DMS114 treated with DMSO at 0.1 percent for 48 hours (cell line): ENCODE results near the gene ZMYND10.

Experiments used
- DNase-seq: peaks from one replicate; lab custom pipeline; 2025; ENCODE audit not compliant: unreplicated experiment; lab: John Stamatoyannopoulos, UW

The ZMYND10 gene

DNA sequence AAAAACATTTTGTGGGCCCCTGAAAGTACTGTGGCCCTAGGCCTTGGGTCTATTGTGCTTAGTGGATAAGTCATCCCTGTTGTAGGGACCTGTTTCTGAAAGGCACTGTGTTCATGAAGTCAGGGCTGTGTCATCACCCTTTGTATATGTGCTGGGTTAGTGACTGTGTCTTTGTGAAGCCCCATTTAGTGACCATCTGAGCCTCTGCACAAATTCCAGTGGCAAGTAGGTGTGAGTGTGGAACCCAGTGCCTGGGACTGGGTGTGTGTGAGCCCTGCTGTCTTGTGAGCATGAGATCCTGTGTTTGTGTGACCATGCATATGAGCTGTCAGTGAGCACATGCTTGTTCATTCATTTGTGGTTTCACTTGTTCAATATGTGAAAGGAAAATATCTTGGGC lies 40.9 kb downstream of the ZMYND10 start:
- DNase-seq, result no peak

GRCh38 chr3:50303013-50303815 lies 42.3 kb downstream of the ZMYND10 start, which contains the start of gene HYAL1:
Gene HYAL1, minus strand, starts transcription at chr3:50303574. Its CDS starts 618 bp downstream, at chr3:50302956.
- no peak for DNase-seq

- DNase-seq, result no peak
These were observed 43.2 kb downstream of the ZMYND10 start for GRCh38 chr3:50302095-50303012.

DNA sequence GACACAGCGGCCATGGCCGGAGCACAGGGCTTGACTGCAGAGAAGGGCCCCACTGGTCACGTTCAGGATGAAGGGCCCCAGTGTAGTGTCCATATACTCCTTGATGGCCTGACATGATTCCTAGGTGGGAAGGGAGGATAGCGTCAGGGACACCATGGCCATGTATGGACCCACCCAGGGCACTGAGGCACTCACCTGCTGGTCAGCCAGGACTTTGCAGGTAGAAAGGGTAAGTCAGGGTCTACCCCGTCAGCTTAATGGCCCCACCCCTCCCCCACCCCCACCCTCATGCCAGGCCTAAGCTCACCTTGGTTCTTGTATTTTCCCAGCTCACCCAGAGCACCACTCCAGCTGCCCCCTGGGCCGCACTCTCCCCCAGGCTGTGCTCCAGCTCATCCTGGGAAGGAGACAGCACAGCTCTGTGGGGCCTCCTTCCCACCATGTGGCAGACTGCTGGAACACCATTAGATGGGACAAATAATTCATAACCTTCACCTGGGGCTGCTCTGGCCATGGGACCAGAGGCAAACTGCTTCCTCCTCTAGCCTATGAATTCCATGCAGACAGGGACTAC lies 44.8 kb downstream of the ZMYND10 start:
- no peak for DNase-seq

GRCh38 chr3:50299929-50300680 lies 45.4 kb downstream of the ZMYND10 start:
- DNase-seq, result no peak

DNA sequence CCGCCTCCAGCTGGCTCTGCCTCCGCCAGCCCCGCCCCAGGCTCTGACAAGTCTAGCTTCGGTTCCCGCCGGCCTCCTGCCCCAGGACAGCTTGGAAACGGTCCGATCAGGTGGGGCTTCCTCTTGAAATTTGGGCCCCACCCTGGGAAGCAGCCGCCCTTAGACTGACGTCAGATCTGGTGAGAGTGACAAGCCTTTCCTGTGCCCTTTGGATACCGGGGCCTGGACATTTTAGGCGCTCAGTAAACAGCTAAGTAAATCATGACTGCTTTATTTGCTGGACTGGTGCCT lies 45.9 kb downstream of the ZMYND10 start:
- DNase-seq, result no peak

DNA sequence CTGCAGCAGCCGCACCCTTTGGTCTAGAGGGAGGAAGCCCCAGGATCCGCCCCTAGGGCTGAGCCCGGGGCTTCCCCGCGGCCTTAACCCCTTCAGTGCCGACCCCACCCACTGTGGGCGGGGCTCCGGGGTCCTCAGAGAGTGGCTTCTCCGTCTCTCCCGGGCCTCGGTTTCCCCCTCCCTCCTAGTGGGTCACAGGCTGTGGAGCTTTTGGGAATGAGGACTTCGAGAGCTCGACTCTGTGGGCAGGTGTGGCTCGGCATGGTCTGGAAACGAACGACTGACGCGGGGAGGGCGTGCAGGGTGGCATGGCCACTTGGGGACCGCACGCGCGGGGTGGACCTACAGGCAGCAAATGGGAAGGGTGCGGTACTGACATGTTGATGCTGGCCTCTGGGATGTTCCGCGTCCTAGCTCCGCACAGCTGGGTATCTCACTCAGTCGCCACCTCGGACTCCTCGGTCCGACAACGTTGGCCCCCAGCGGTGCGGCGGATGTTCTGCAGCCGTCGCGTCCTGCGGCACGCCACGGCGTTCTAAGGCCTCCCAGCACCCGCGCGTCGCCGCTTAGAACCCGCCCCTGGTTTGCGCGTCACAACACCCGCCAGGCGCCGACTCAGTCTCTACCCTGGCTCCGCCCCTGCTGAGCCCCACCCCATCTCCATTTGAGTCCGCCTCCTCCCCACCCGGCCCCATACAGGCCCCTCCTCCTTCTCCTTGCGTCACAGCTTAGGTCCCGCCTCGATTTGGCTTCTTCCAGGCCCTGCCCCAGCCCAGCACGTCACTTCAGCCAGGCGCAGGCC lies 46.5 kb downstream of the ZMYND10 start, which contains the start of the genes HYAL3 and NAA80:
Gene HYAL3, minus strand, starts transcription at position 570 of the 802 bp plus-strand sequence. CDS start 3,803 bp downstream, outside the sequence.
Gene NAA80, minus strand, starts transcription at position 570 of the 802 bp plus-strand sequence. CDS start 1,942 bp downstream, outside the sequence.
- peak; percentile 93 for DNase-seq

GRCh38 chr3:50297896-50298725 lies 47.4 kb downstream of the ZMYND10 start:
- no peak for DNase-seq

- no peak for DNase-seq
These were observed 48.2 kb downstream of the ZMYND10 start for GRCh38 chr3:50297384-50297775.

GRCh38 chr3:50296721-50297383 lies 48.7 kb downstream of the ZMYND10 start:
- DNase-seq, result no peak

GRCh38 chr3:50295553-50296431 lies 49.7 kb downstream of the ZMYND10 start:
- no peak for DNase-seq

GRCh38 chr3:50294492-50295403 lies 50.8 kb downstream of the ZMYND10 start:
- no peak for DNase-seq

GRCh38 chr3:50294089-50294488 lies 51.4 kb downstream of the ZMYND10 start:
- DNase-seq, result no peak

DNA sequence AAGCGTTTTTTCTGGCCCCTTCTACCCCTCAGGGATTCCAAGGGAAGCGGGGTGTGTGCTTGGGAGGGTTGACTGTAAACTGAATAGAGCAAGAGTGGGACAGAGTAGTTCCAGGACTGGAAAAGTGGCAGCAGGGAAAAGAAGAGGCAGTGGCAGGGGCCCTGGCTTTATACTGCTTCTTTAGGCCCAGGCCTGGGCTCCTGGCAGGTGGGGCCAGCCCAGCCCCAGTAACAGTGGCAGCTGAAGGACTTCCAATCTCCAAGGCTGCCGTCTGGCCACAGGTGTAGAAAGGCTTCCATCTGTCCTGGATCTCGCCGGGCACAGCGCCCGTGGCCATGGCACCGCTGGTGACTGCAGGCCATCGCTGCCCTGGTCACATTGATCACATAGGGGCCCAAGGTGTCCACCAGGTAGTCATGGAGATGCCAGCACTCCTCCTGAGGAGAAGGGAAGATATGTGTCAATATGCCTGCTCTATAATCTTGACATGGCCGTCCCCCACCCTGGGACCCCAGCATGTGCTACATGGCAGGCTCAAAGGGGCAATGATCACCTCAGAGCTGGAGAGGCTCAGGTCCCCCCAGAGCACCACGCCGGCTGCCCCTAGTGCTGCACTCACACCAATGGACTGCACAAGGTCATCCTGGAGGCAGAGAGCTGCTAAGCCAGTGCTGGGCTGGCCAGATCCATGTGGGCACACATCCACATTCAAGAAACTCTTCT lies 52.3 kb downstream of the ZMYND10 start:
- no peak for DNase-seq

- peak; percentile 92 for DNase-seq
These were observed 53.1 kb downstream of the ZMYND10 start, which contains the start of gene IFRD2 for GRCh38 chr3:50292159-50293078. Gene IFRD2, minus strand, starts transcription at chr3:50292429. Its CDS starts 155 bp downstream, at chr3:50292274.
